WTC11 (cell line): ENCODE results near the gene GAL3ST3. TPM values are rescaled to one million over a fixed set of nuclear protein-coding genes. Genes with fewer than 3 reads are reported as not detected.

Source experiments
- ATAC-seq: fragments of 200-7000 bp; cut with Tn5 transposase; 2 replicates; pipeline ENCODE4 v1.10.0; 2021; ENCODE audit warnings: mild to moderate bottlenecking, moderate library complexity
- CTCF ChIA-PET: fragments of 300-600 bp; sonication (Branson Sonifier 250); formaldehyde crosslinking; loops from one replicate; lab custom pipeline; 2021; ENCODE audit warnings: antibody characterized with exemption; lab: Charles Lee
- POLR2A ChIA-PET: fragments of 350-600 bp; sonication (Branson Sonifier 250); formaldehyde crosslinking; loops from one replicate; lab custom pipeline; 2021; ENCODE audit warnings: antibody characterized with exemption; lab: Charles Lee
- DNase-seq: peaks from one replicate; pipeline ENCODE4 v3.0.0; 2021; ENCODE audit warnings: low spot score
- H3K27ac Mint-ChIP-seq: 2 replicates; pipeline ENCODE4 v1.8.0; 2021; ENCODE audit warnings: mixed read lengths
- H3K27me3 Mint-ChIP-seq: 2 replicates; pipeline ENCODE4 v1.8.0; 2021; ENCODE audit warnings: low read depth, mild to moderate bottlenecking, moderate library complexity, mixed read lengths
- H3K36me3 Mint-ChIP-seq: 2 replicates; pipeline ENCODE4 v1.8.0; 2021; ENCODE audit warnings: mixed read lengths
- H3K4me1 Mint-ChIP-seq: 2 replicates; pipeline ENCODE4 v1.8.0; 2022; ENCODE audit warnings: mixed read lengths
- H3K4me3 Mint-ChIP-seq: 2 replicates; pipeline ENCODE4 v1.8.0; 2021; ENCODE audit warnings: mild to moderate bottlenecking, moderate library complexity, mixed read lengths
- H3K9me3 Mint-ChIP-seq: 2 replicates; pipeline ENCODE4 v1.8.0; 2021; ENCODE audit warnings: mixed read lengths
- AFF4 ChIP-seq: sonication (generic); formaldehyde crosslinking; IDR thresholded peaks from 2 replicates; pipeline ENCODE4 v1.8.1; 2023; ENCODE audit warnings: mild to moderate bottlenecking, missing genetic modification reagents, borderline replicate concordance
- ATF2 ChIP-seq: sonication (generic); formaldehyde crosslinking; IDR thresholded peaks from 2 replicates; pipeline ENCODE4 v1.8.1; 2022; ENCODE audit warnings: low read depth, missing genetic modification reagents, borderline replicate concordance
- CREM ChIP-seq: sonication (generic); formaldehyde crosslinking; IDR thresholded peaks from 2 replicates; pipeline ENCODE4 v1.8.1; 2022; ENCODE audit warnings: mild to moderate bottlenecking, missing genetic modification reagents, moderate library complexity
- EMX1 ChIP-seq: fragments of 250-450 bp; sonication (Bioruptor Pico); IDR thresholded peaks from 2 replicates; pipeline ENCODE4 v1.8.0; 2021; ENCODE audit warnings: mild to moderate bottlenecking
- FOXP4 ChIP-seq: sonication (generic); formaldehyde crosslinking; IDR thresholded peaks from 2 replicates; pipeline ENCODE4 v1.8.0; 2022; ENCODE audit warnings: mild to moderate bottlenecking, missing genetic modification reagents
- HMGA2 ChIP-seq: fragments of 250-450 bp; sonication (Bioruptor Pico); IDR thresholded peaks from 2 replicates; pipeline ENCODE4 v1.4.0; 2021; ENCODE audit warnings: mild to moderate bottlenecking, moderate library complexity
- MAX ChIP-seq: sonication (generic); formaldehyde crosslinking; IDR thresholded peaks from 2 replicates; pipeline ENCODE4 v1.8.0; 2022; ENCODE audit warnings: mild to moderate bottlenecking, missing genetic modification reagents
- SMAD3 ChIP-seq: sonication (generic); formaldehyde crosslinking; IDR thresholded peaks from 2 replicates; pipeline ENCODE4 v1.8.0; 2022; ENCODE audit warnings: missing genetic modification reagents, mild to moderate bottlenecking, borderline replicate concordance
- ZBTB21 ChIP-seq: sonication (generic); formaldehyde crosslinking; IDR thresholded peaks from 2 replicates; pipeline ENCODE4 v1.8.1; 2023; ENCODE audit warnings: mild to moderate bottlenecking, missing genetic modification reagents, borderline replicate concordance
- ZNF263 ChIP-seq: sonication (generic); formaldehyde crosslinking; IDR thresholded peaks from 2 replicates; pipeline ENCODE4 v1.8.1; 2022; ENCODE audit warnings: low read depth, mild to moderate bottlenecking, moderate library complexity, missing genetic modification reagents
- ZNF317 ChIP-seq: sonication (generic); formaldehyde crosslinking; IDR thresholded peaks from 2 replicates; pipeline ENCODE4 v1.8.1; 2023; ENCODE audit warnings: low read depth, mild to moderate bottlenecking, moderate library complexity, missing genetic modification reagents, borderline replicate concordance
- ZNF396 ChIP-seq: fragments of 250-450 bp; sonication (Bioruptor Pico); IDR thresholded peaks from 2 replicates; pipeline ENCODE4 v1.8.0; 2021; ENCODE audit warnings: mild to moderate bottlenecking, moderate library complexity, borderline replicate concordance
- ZNF425 ChIP-seq: fragments of 250-450 bp; sonication (Bioruptor Pico); conservative IDR thresholded peaks from 2 replicates; pipeline ENCODE4 v1.9.0; 2021; ENCODE audit warnings: mild to moderate bottlenecking
- total RNA-seq: library from RNA; stranded (reverse); gene quantifications from 3 replicates; pipeline ENCODE4 v1.2.3, GENCODE V29; 2021
- TF ChIP-seq, protein P1 (sequence below): sonication (generic); formaldehyde crosslinking; IDR thresholded peaks from 2 replicates; pipeline ENCODE4 v1.8.1; 2023; ENCODE audit warnings: mild to moderate bottlenecking, missing genetic modification reagents
- TF ChIP-seq, protein P2 (sequence below): sonication (generic); formaldehyde crosslinking; IDR thresholded peaks from 2 replicates; pipeline ENCODE4 v1.8.0; 2022; ENCODE audit warnings: mild to moderate bottlenecking, missing genetic modification reagents

The GAL3ST3 gene
- total RNA-seq, 1 experiment from 2014 or later: 21.3 TPM

DNA sequence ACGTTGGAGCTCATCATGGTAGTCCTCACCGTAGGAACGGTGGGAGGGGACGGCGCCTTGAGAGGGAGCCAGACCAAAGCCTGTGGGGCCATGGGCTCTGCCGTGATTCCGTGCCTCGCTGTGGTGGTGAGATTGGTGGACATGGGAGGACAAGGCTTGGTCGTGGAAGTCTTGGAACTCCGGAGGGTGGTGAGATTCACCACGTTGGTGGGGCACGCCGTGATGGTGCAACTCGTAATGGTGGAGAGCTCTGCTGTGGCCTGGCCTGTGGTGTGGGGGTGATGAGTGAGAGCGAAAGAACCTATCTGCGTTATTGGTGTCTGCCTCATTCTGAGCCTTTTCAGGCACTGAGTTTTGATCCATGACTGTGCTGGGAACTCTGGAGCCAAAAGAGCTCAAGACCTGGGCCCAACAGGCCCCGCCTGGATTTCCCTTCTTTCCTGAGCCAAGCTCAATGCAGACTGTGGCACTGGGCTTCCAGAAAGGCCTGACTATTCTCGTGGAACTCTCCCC, 22.9 kb downstream of the GAL3ST3 start, which contains the start of gene CATSPER1:
TSS of gene CATSPER1 (minus strand) at position 463 of the 513 bp plus-strand sequence. CDS start at position 363, 100 bp downstream.
- no peaks in the 10 kb centered on the region for H3K4me1 Mint-ChIP-seq
- H3K27me3 Mint-ChIP-seq: peaks cover 34% of the 10 kb centered on the region
- POLR2A ChIA-PET: no interaction called here
- no peak within 1 kb of the TSS for H3K4me3 Mint-ChIP-seq
- DNase-seq: no peak
- no peaks in the 10 kb centered on the region for H3K36me3 Mint-ChIP-seq
- H3K9me3 Mint-ChIP-seq: no peaks in the 10 kb centered on the region
- no peak for TF ChIP-seq FOXP4 (CRISPR knock-in tag)
- TF ChIP-seq ZNF317 (CRISPR knock-in tag): no peak
- TF ChIP-seq, protein P1, sequence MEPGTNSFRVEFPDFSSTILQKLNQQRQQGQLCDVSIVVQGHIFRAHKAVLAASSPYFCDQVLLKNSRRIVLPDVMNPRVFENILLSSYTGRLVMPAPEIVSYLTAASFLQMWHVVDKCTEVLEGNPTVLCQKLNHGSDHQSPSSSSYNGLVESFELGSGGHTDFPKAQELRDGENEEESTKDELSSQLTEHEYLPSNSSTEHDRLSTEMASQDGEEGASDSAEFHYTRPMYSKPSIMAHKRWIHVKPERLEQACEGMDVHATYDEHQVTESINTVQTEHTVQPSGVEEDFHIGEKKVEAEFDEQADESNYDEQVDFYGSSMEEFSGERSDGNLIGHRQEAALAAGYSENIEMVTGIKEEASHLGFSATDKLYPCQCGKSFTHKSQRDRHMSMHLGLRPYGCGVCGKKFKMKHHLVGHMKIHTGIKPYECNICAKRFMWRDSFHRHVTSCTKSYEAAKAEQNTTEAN (CRISPR knock-in tag): no peak
- TF ChIP-seq, protein P2, sequence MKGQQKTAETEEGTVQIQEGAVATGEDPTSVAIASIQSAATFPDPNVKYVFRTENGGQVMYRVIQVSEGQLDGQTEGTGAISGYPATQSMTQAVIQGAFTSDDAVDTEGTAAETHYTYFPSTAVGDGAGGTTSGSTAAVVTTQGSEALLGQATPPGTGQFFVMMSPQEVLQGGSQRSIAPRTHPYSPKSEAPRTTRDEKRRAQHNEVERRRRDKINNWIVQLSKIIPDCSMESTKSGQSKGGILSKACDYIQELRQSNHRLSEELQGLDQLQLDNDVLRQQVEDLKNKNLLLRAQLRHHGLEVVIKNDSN (CRISPR knock-in tag): no peak
- no peak for TF ChIP-seq ZBTB21
- TF ChIP-seq SMAD3 (CRISPR knock-in tag): no peak
- TF ChIP-seq ZNF263 (CRISPR knock-in tag): no peak
- TF ChIP-seq ZNF425 (CRISPR knock-in tag): no peak
- TF ChIP-seq HMGA2 (CRISPR knock-in tag): no peak
- no peak for TF ChIP-seq ATF2 (CRISPR knock-in tag)
- no peak for TF ChIP-seq ZNF396 (CRISPR knock-in tag)
- no peak for TF ChIP-seq MAX (CRISPR knock-in tag)
- no peak for TF ChIP-seq AFF4 (CRISPR knock-in tag)
- no peak for TF ChIP-seq EMX1 (CRISPR knock-in tag)
- no peak for TF ChIP-seq CREM (CRISPR knock-in tag)
- TF ChIP-seq, all 79 proteins: peak for 0
- CTCF ChIA-PET: no interaction called here
- ATAC-seq: no peak
- no peak within 1 kb of the TSS for H3K27ac Mint-ChIP-seq
